Esophagus muscularis mucosa (tissue), 4 donors: ENCODE data around the gene PFDN4.

Experiments used
- EP300 ChIP-seq: sonication (generic); formaldehyde crosslinking; IDR thresholded peaks from one replicate; pipeline ENCODE4 v1.6.1; 2017; ENCODE audit warnings: antibody characterized with exemption
- POLR2A ChIP-seq: fragments of 450-650 bp; IDR thresholded peaks from one replicate; pipeline ENCODE4 v1.6.1; 2017; ENCODE audit warnings: antibody characterized with exemption, moderate library complexity, mild to moderate bottlenecking, low read depth
- TF ChIP-seq, protein P1 (sequence below), 3 experiments: fragments of 200-600 bp in 2 of 3; fragments of 450-650 bp in 1 of 3; sonication (generic) in 2 of 3; IDR thresholded peaks; one replicate each; pipeline ENCODE4 v1.5.1; 2017 to 2019; ENCODE audit warnings: antibody characterized with exemption in 3 of 3, mild to moderate bottlenecking in 2 of 3, moderate library complexity in 1 of 3

DNA sequence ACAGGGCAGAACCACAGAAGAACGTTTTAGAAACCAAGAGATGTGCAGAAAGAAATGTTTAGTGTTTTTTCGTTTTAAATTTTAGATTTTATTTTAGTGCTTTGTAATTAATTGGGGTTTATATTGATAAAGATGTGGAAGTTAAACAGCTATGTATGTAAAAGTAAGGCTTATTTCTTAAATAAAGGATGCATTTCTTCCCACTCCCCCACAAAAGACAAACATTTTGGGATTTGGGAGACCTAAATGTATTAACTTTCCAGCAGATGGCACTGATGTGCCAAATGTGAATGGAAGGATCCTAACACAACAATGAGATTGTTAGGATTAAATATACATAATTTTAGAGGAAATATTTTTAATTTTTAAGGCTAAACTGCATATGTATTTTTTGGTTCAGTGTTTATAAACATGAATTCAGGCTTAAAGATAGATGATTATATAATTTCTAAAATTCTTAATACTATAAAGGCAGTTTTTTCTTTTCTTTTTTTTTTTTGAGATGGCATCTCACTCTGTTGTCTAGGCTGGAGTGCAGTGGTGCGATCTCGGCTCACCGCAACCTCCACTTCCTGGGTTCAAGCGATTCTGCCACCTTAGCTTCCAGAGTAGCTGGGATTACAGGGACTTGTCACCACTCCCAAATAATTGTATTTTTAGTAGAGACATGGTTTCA is 12.0 kb downstream of the PFDN4 start:
- TF ChIP-seq, protein P1, sequence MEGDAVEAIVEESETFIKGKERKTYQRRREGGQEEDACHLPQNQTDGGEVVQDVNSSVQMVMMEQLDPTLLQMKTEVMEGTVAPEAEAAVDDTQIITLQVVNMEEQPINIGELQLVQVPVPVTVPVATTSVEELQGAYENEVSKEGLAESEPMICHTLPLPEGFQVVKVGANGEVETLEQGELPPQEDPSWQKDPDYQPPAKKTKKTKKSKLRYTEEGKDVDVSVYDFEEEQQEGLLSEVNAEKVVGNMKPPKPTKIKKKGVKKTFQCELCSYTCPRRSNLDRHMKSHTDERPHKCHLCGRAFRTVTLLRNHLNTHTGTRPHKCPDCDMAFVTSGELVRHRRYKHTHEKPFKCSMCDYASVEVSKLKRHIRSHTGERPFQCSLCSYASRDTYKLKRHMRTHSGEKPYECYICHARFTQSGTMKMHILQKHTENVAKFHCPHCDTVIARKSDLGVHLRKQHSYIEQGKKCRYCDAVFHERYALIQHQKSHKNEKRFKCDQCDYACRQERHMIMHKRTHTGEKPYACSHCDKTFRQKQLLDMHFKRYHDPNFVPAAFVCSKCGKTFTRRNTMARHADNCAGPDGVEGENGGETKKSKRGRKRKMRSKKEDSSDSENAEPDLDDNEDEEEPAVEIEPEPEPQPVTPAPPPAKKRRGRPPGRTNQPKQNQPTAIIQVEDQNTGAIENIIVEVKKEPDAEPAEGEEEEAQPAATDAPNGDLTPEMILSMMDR (IDR thresholded peaks at IDR 0.05), result peak; percentile 27 to 46 (median 32)
- TF ChIP-seq EP300 (no peak), POLR2A (no peak)
